Panc1 (cell line): ENCODE results near the gene NATD1. TPM values are rescaled to one million over a fixed set of nuclear protein-coding genes. Genes with fewer than 3 reads are reported as not detected.

Experiments used
- ATAC-seq: fragments of 200-7000 bp; cut with Tn5 transposase; 2 replicates; pipeline ENCODE4 v1.9.1; 2020; ENCODE audit warnings: mild to moderate bottlenecking, moderate library complexity
- BruUV-seq: library from RNA; stranded (reverse); fragments of 400-500 nt; replicated peaks from 2 replicates; lab custom pipeline; 2021; lab: Mats Ljungman, UMichigan
- CTCF ChIA-PET: fragments of 300-600 bp; sonication (Branson Sonifier 250); formaldehyde crosslinking; loops from one replicate; lab custom pipeline; 2022; ENCODE audit warnings: antibody characterized with exemption; lab: Charles Lee
- POLR2A ChIA-PET: fragments of 300-600 bp; sonication (Branson Sonifier 250); formaldehyde crosslinking; loops from one replicate; lab custom pipeline; 2022; ENCODE audit warnings: antibody characterized with exemption; lab: Charles Lee
- DNase-seq: peaks from one replicate; pipeline ENCODE4 v3.0.0-alpha.2; 2010; ENCODE audit warnings: low read depth, low spot score
- H3K27ac ChIP-seq: 2 replicates; pipeline ENCODE4 v1.5.1; 2011; ENCODE audit warnings: mild to moderate bottlenecking, low read length, inconsistent platforms
- H3K27me3 ChIP-seq: fragments of 200-500 bp; sonication (Bioruptor generic); 2 replicates; pipeline ENCODE4 v1.6.0; 2014; ENCODE audit warnings: low read length, inconsistent platforms; ENCODE audit not compliant: control insufficient read depth, insufficient read depth
- H3K36me3 ChIP-seq: fragments of 200-500 bp; sonication (Bioruptor generic); 2 replicates; pipeline ENCODE4 v1.5.1; 2014; ENCODE audit warnings: inconsistent platforms, mild to moderate bottlenecking, low read length, moderate library complexity; ENCODE audit not compliant: control insufficient read depth, insufficient read depth
- H3K4me1 ChIP-seq: 2 replicates; pipeline ENCODE4 v1.5.1; 2011; ENCODE audit warnings: inconsistent platforms, mild to moderate bottlenecking, low read length, moderate library complexity; ENCODE audit not compliant: control insufficient read depth, insufficient read depth
- H3K4me3 ChIP-seq, 2 experiments: 2 replicates each; pipeline ENCODE4 v1.5.1; 2011 to 2012; ENCODE audit warnings: low read depth in 2 of 2, low read length in 2 of 2, mild to moderate bottlenecking in 2 of 2, inconsistent platforms in 1 of 2, moderate library complexity in 1 of 2
- H3K9me3 ChIP-seq: fragments of 200-500 bp; sonication (Bioruptor generic); 2 replicates; pipeline ENCODE4 v1.5.1; 2014; ENCODE audit warnings: low read depth, mild to moderate bottlenecking, inconsistent platforms, low read length, moderate library complexity; ENCODE audit not compliant: control insufficient read depth, insufficient read depth
- POLR2AphosphoS5 ChIP-seq: IDR thresholded peaks from 2 replicates; pipeline ENCODE4 v1.6.1; 2012; ENCODE audit warnings: mild to moderate bottlenecking, low read depth, low read length, moderate library complexity
- REST ChIP-seq, 2 experiments: IDR thresholded peaks; 2 replicates each; pipeline ENCODE4 v1.6.1; 2011 to 2012; ENCODE audit warnings: low read depth in 2 of 2, control low read depth in 1 of 2, low read length in 1 of 2, mild to moderate bottlenecking in 1 of 2, moderate library complexity in 1 of 2; ENCODE audit not compliant: insufficient read depth in 1 of 2
- SIN3A ChIP-seq: IDR thresholded peaks from 2 replicates; pipeline ENCODE4 v1.6.1; 2012; ENCODE audit warnings: low read depth, mild to moderate bottlenecking, low read length, moderate library complexity, borderline replicate concordance; ENCODE audit not compliant: insufficient read depth
- TCF7L2 ChIP-seq: IDR thresholded peaks from 2 replicates; pipeline ENCODE4 v1.6.1; 2011; ENCODE audit warnings: mild to moderate bottlenecking, low read depth, low read length, inconsistent platforms
- in situ Hi-C: cut with HindIII; loops from 2 replicates; pipeline ENCODE4 v1.10.0; 2016; ENCODE audit warnings: low sequenced_read_pairs, low pct_unique_long_range_greater_than_20kb
- intact Hi-C: fragments of 100-400 bp; cut with micrococcal nuclease; formaldehyde crosslinking; loops from one replicate; pipeline ENCODE4 v1.10.0; 2022; ENCODE audit not compliant: unreplicated experiment
- total RNA-seq: library from RNA; stranded (reverse); gene quantifications from one replicate; pipeline ENCODE4 v1.2.1, GENCODE V29; 2021; ENCODE audit not compliant: unreplicated experiment
- TF ChIP-seq, protein P1 (sequence below): fragments of 450-650 bp; IDR thresholded peaks from 2 replicates; pipeline ENCODE4 v1.5.1; 2017; ENCODE audit warnings: mild to moderate bottlenecking

The NATD1 gene
- total RNA-seq, 1 experiment from 2014 or later, result 2.8 TPM

DNA sequence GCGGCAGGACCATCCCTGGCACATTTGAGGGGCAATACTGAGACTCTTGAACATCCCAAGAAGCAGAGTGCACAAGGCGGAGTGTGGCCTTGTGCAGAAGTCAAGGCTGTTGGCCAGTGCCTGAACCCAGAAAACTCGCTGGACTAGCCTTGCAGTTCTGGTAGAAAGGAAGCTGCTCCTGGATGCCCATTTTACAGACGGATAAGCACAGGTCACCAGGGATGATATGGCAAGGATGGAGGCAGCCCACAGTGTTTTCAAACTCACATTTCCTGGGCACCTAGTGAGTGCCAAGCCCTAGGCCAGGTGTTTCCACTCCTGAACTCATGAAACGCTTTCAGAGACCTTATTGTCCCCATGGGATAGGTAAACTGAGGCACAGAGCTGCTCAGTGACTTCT, 29.6 kb upstream of the NATD1 start:
- TF ChIP-seq SIN3A, result no peak
- TF ChIP-seq, protein P1, sequence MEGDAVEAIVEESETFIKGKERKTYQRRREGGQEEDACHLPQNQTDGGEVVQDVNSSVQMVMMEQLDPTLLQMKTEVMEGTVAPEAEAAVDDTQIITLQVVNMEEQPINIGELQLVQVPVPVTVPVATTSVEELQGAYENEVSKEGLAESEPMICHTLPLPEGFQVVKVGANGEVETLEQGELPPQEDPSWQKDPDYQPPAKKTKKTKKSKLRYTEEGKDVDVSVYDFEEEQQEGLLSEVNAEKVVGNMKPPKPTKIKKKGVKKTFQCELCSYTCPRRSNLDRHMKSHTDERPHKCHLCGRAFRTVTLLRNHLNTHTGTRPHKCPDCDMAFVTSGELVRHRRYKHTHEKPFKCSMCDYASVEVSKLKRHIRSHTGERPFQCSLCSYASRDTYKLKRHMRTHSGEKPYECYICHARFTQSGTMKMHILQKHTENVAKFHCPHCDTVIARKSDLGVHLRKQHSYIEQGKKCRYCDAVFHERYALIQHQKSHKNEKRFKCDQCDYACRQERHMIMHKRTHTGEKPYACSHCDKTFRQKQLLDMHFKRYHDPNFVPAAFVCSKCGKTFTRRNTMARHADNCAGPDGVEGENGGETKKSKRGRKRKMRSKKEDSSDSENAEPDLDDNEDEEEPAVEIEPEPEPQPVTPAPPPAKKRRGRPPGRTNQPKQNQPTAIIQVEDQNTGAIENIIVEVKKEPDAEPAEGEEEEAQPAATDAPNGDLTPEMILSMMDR, result no peak
- no peak for TF ChIP-seq REST (IDR thresholded peaks at IDR 0.05; ENCODE audit: insufficient read depth in 1 of 2, low read depth in 2 of 2, low read length in 1 of 2)
- no peak for TF ChIP-seq TCF7L2
- no peak for TF ChIP-seq POLR2AphosphoS5
- ATAC-seq (no peak), DNase-seq (no peak)
- H3K9me3 ChIP-seq, result no peaks in the 10 kb centered on the region
- ChIA-PET CTCF (no interaction called here), POLR2A (no interaction called here)
- intact Hi-C loops (loop anchor here (10.0 kb wide), 1 partner anchor 158 kb away; the partner anchor contains the start of gene DHRS7B), in situ Hi-C loops (no loop called here)
- H3K36me3 ChIP-seq, result peaks cover 2% of the 10 kb centered on the region; the same call in 1 of the 2 replicates
- H3K4me3 ChIP-seq, result no peak overlapping the region
- no peak overlapping the region for H3K27ac ChIP-seq
- no TSS peak for BruUV-seq
- H3K4me1 ChIP-seq, result peaks cover 21% of the 10 kb centered on the region
- H3K27me3 ChIP-seq, result no peaks in the 10 kb centered on the region

DNA sequence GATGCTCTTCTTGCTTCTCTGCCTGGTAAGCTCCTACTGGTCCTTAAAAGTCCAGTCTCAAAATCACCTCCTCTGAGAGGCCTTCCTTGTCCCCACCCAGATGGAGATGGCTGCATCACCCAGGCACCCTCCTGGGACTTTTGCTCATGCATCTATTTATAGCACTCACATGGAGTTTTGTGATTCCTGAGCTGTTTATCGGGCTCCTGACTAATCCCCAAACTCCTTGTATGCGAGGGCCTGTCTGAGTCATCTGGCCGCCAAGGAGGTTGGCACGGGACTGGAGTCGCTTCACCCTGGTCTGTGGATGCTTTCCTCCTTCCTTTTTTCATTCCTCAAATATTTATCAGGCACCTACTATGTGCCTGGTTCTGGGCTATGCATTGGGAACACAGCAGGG, 29.0 kb upstream of the NATD1 start:
- ChIA-PET POLR2A (no interaction called here), CTCF (interaction anchor here (0.7 kb wide), 1 partner anchor 153 kb away, joined by 7 read pairs; no protein-coding TSS in a partner anchor)
- Histone ChIP-seq H3K4me3 (no peak overlapping the region), H3K27ac (no peak overlapping the region), H3K27me3 (no peaks in the 10 kb centered on the region), H3K36me3 (peaks cover 2% of the 10 kb centered on the region; the same call in 1 of the 2 replicates), H3K4me1 (peaks cover 17% of the 10 kb centered on the region), H3K9me3 (no peaks in the 10 kb centered on the region)
- in situ Hi-C loops, result no loop called here
- TF ChIP-seq, protein P1, result no peak
- no TSS peak for BruUV-seq
- peak; percentile 84 for DNase-seq
- 0 out of 2 replicates have a peak, but pooled peaks have one; percentile 8 for ATAC-seq
- intact Hi-C loops, result loop anchor here (10.0 kb wide), 1 partner anchor 157 kb away; the partner anchor contains the start of gene DHRS7B
